Measurements from ENCODE around the gene PAX8.

The PAX8 gene

GRCh38 chr2:113227290-113227689 is 51.4 kb downstream of the PAX8 start:
- H4K20me1 ChIP-seq (ENCODE audit: control insufficient read depth, insufficient read depth, low read depth, low read length): no peaks in the 10 kb centered on the region
- H3K9me3 ChIP-seq (ENCODE audit: control insufficient read depth, insufficient read depth, low read length): no peaks in the 10 kb centered on the region
- H3K4me1 ChIP-seq (ENCODE audit: control insufficient read depth, low read length): no peaks in the 10 kb centered on the region
- H3K4me3 ChIP-seq (ENCODE audit: low read length): no peak overlapping the region
- H3F3A ChIP-seq (ENCODE audit: control insufficient read depth, insufficient read depth): no peaks in the 10 kb centered on the region
- H3K36me3 ChIP-seq (ENCODE audit: control insufficient read depth, low read length): no peaks in the 10 kb centered on the region
- no peaks in the 10 kb centered on the region for H3K9me2 ChIP-seq (replicated peaks; ENCODE audit: control insufficient read depth, low read length)
- H3K79me2 ChIP-seq (ENCODE audit: control insufficient read depth, low read length): no peaks in the 10 kb centered on the region
- TF ChIP-seq CTCF (IDR thresholded peaks at IDR 0.05; ENCODE audit: low read depth, low read length, poor library complexity, severe bottlenecking) (no peak), EZH2phosphoT487 (IDR thresholded peaks at IDR 0.05; ENCODE audit: borderline replicate concordance, low read length) (no peak)
- peaks cover 16% of the 10 kb centered on the region for H3K27me3 ChIP-seq (ENCODE audit: control insufficient read depth, low read length)
- H3K27ac ChIP-seq (ENCODE audit: low read depth, low read length): no peak overlapping the region
- no peak overlapping the region for H3K4me2 ChIP-seq (ENCODE audit: low read length)

- TF ChIP-seq CTCF (IDR thresholded peaks at IDR 0.05; ENCODE audit: low read depth, low read length, poor library complexity, severe bottlenecking) (no peak), EZH2phosphoT487 (IDR thresholded peaks at IDR 0.05; ENCODE audit: borderline replicate concordance, low read length) (no peak)
- Histone ChIP-seq H3K4me3 (ENCODE audit: low read length) (no peak overlapping the region), H3K79me2 (ENCODE audit: control insufficient read depth, low read length) (no peaks in the 10 kb centered on the region), H4K20me1 (ENCODE audit: control insufficient read depth, insufficient read depth, low read depth, low read length) (no peaks in the 10 kb centered on the region), H3K27ac (ENCODE audit: low read depth, low read length) (no peak overlapping the region), H3K4me1 (ENCODE audit: control insufficient read depth, low read length) (no peaks in the 10 kb centered on the region), H3K36me3 (ENCODE audit: control insufficient read depth, low read length) (no peaks in the 10 kb centered on the region), H3K4me2 (ENCODE audit: low read length) (no peak overlapping the region), H3K27me3 (ENCODE audit: control insufficient read depth, low read length) (peaks cover 22% of the 10 kb centered on the region), H3K9me2 (replicated peaks; ENCODE audit: control insufficient read depth, low read length) (no peaks in the 10 kb centered on the region), H3F3A (ENCODE audit: control insufficient read depth, insufficient read depth) (no peaks in the 10 kb centered on the region), H3K9me3 (ENCODE audit: control insufficient read depth, insufficient read depth, low read length) (no peaks in the 10 kb centered on the region)
Measured at GRCh38 chr2:113226462-113226861, 52.3 kb downstream of the PAX8 start.

- no peaks in the 10 kb centered on the region for H3K4me1 ChIP-seq (ENCODE audit: control insufficient read depth, low read length)
- TF ChIP-seq EZH2phosphoT487 (IDR thresholded peaks at IDR 0.05; ENCODE audit: borderline replicate concordance, low read length) (no peak), CTCF (IDR thresholded peaks at IDR 0.05; ENCODE audit: low read depth, low read length, poor library complexity, severe bottlenecking) (no peak)
- H3K9me2 ChIP-seq (replicated peaks; ENCODE audit: control insufficient read depth, low read length): no peaks in the 10 kb centered on the region
- peaks cover 27% of the 10 kb centered on the region for H3K27me3 ChIP-seq (ENCODE audit: control insufficient read depth, low read length)
- H3K79me2 ChIP-seq (ENCODE audit: control insufficient read depth, low read length): no peaks in the 10 kb centered on the region
- H3K4me2 ChIP-seq (ENCODE audit: low read length): no peak overlapping the region
- no peaks in the 10 kb centered on the region for H3K9me3 ChIP-seq (ENCODE audit: control insufficient read depth, insufficient read depth, low read length)
- H3K4me3 ChIP-seq (ENCODE audit: low read length): no peak overlapping the region
- H4K20me1 ChIP-seq (ENCODE audit: control insufficient read depth, insufficient read depth, low read depth, low read length): no peaks in the 10 kb centered on the region
- H3K36me3 ChIP-seq (ENCODE audit: control insufficient read depth, low read length): no peaks in the 10 kb centered on the region
- no peaks in the 10 kb centered on the region for H3F3A ChIP-seq (ENCODE audit: control insufficient read depth, insufficient read depth)
- H3K27ac ChIP-seq (ENCODE audit: low read depth, low read length): no peak overlapping the region
Measured at GRCh38 chr2:113225263-113226259, 53.2 kb downstream of the PAX8 start.
